WTC11 (cell line): ENCODE results near the gene SFRP2. TPM values are rescaled to one million over a fixed set of nuclear protein-coding genes. Genes with fewer than 3 reads are reported as not detected.

Experiments used
- ATF6 ChIP-seq: sonication (generic); formaldehyde crosslinking; IDR thresholded peaks from 2 replicates; pipeline ENCODE4 v1.8.1; 2023; ENCODE audit warnings: mild to moderate bottlenecking, missing genetic modification reagents
- CTCF ChIP-seq: fragments of 200-600 bp; IDR thresholded peaks from 2 replicates; pipeline ENCODE4 v1.8.0; 2022; ENCODE audit warnings: antibody characterized with exemption
- ESRRA ChIP-seq: sonication (generic); formaldehyde crosslinking; IDR thresholded peaks from 2 replicates; pipeline ENCODE4 v1.8.1; 2022; ENCODE audit warnings: mild to moderate bottlenecking, missing genetic modification reagents, borderline replicate concordance
- GTF2I ChIP-seq: fragments of 250-450 bp; sonication (Bioruptor Pico); conservative IDR thresholded peaks from 2 replicates; pipeline ENCODE4 v1.4.0; 2021; ENCODE audit warnings: mild to moderate bottlenecking
- NR3C1 ChIP-seq: sonication (generic); formaldehyde crosslinking; conservative IDR thresholded peaks from 2 replicates; pipeline ENCODE4 v1.8.1; 2023; ENCODE audit warnings: low read depth, mild to moderate bottlenecking, missing genetic modification reagents
- OVOL2 ChIP-seq: fragments of 250-450 bp; sonication (Bioruptor Pico); IDR thresholded peaks from 2 replicates; pipeline ENCODE4 v1.9.0; 2021; ENCODE audit warnings: mild to moderate bottlenecking, borderline replicate concordance
- RELA ChIP-seq: sonication (generic); formaldehyde crosslinking; IDR thresholded peaks from 2 replicates; pipeline ENCODE4 v1.8.1; 2022; ENCODE audit warnings: missing genetic modification reagents, mild to moderate bottlenecking, borderline replicate concordance
- total RNA-seq: library from RNA; stranded (reverse); gene quantifications from 3 replicates; pipeline ENCODE4 v1.2.3, GENCODE V29; 2021
- TF ChIP-seq, protein P1 (sequence below): sonication (generic); formaldehyde crosslinking; IDR thresholded peaks from 2 replicates; pipeline ENCODE4 v1.8.0; 2022; ENCODE audit warnings: mild to moderate bottlenecking, missing genetic modification reagents
- TF ChIP-seq, protein P2 (sequence below): sonication (generic); formaldehyde crosslinking; IDR thresholded peaks from 2 replicates; pipeline ENCODE4 v1.8.0; 2023; ENCODE audit warnings: mild to moderate bottlenecking, missing genetic modification reagents
- TF ChIP-seq, protein P3 (sequence below): fragments of 250-450 bp; sonication (Bioruptor Pico); IDR thresholded peaks from 2 replicates; pipeline ENCODE4 v1.9.0; 2021; ENCODE audit warnings: mild to moderate bottlenecking, borderline replicate concordance
- TF ChIP-seq, protein P4 (sequence below): sonication (generic); formaldehyde crosslinking; IDR thresholded peaks from 2 replicates; pipeline ENCODE4 v1.8.0; 2023; ENCODE audit warnings: missing genetic modification reagents, mild to moderate bottlenecking, borderline replicate concordance

SFRP2 gene
- total RNA-seq, 1 experiment from 2014 or later, result 417 TPM

DNA sequence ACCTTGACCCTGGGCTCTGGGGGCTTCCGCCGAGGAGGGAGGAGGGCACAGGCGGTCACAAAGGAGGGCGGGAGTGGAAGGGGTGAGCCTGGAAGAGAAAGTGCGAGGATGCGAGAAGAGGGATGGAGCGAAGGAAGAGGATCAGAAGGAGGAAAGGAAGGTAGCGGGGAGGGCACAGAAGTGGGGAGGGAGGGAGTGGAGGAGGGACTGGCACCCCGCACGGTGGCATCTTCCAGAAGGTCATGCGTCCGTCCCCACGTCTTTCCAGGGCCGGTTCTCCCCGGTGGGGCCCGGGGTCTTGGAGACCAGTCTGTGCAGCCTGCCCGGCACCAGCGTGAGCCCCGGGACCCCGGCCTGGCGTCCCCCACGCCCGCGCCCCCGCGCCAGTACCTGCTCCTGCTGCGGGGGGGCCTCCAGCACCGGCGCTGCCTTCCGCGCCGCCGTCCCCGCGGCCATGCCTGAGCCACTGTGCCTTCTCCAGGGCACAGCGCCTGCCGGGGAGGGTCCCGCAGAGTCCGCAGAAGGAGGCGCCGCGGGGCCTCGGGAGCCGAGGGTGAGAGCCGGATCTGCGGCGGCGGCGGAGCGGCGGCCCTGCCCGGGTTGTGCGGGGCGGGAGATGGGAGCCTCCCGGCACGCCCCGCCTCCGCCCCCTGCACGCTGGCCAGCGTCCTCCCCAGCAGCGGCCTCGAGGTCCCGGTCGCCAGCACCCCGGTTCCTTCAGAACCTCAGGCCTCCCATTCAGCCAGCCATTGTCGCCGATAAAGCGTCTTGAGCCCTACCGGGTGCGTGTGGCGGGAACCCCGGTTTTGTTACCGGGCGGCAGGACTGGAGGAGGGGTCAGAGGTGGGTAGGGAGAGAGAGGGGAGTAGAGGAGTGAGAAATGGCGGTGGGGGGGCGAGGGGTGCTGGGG, 29.2 kb downstream of the SFRP2 start, which contains the start of gene RNF175 (continued):
- TF ChIP-seq, protein P1, sequence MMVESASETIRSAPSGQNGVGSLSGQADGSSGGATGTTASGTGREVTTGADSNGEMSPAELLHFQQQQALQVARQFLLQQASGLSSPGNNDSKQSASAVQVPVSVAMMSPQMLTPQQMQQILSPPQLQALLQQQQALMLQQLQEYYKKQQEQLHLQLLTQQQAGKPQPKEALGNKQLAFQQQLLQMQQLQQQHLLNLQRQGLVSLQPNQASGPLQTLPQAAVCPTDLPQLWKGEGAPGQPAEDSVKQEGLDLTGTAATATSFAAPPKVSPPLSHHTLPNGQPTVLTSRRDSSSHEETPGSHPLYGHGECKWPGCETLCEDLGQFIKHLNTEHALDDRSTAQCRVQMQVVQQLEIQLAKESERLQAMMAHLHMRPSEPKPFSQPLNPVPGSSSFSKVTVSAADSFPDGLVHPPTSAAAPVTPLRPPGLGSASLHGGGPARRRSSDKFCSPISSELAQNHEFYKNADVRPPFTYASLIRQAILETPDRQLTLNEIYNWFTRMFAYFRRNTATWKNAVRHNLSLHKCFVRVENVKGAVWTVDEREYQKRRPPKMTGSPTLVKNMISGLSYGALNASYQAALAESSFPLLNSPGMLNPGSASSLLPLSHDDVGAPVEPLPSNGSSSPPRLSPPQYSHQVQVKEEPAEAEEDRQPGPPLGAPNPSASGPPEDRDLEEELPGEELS, result 0 out of 2 replicates have a peak, but pooled peaks have one; percentile 70
- TF ChIP-seq, protein P2, sequence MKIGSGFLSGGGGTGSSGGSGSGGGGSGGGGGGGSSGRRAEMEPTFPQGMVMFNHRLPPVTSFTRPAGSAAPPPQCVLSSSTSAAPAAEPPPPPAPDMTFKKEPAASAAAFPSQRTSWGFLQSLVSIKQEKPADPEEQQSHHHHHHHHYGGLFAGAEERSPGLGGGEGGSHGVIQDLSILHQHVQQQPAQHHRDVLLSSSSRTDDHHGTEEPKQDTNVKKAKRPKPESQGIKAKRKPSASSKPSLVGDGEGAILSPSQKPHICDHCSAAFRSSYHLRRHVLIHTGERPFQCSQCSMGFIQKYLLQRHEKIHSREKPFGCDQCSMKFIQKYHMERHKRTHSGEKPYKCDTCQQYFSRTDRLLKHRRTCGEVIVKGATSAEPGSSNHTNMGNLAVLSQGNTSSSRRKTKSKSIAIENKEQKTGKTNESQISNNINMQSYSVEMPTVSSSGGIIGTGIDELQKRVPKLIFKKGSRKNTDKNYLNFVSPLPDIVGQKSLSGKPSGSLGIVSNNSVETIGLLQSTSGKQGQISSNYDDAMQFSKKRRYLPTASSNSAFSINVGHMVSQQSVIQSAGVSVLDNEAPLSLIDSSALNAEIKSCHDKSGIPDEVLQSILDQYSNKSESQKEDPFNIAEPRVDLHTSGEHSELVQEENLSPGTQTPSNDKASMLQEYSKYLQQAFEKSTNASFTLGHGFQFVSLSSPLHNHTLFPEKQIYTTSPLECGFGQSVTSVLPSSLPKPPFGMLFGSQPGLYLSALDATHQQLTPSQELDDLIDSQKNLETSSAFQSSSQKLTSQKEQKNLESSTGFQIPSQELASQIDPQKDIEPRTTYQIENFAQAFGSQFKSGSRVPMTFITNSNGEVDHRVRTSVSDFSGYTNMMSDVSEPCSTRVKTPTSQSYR, result no peak
- no peak for TF ChIP-seq GTF2I (CRISPR knock-in tag)
- TF ChIP-seq, protein P3, sequence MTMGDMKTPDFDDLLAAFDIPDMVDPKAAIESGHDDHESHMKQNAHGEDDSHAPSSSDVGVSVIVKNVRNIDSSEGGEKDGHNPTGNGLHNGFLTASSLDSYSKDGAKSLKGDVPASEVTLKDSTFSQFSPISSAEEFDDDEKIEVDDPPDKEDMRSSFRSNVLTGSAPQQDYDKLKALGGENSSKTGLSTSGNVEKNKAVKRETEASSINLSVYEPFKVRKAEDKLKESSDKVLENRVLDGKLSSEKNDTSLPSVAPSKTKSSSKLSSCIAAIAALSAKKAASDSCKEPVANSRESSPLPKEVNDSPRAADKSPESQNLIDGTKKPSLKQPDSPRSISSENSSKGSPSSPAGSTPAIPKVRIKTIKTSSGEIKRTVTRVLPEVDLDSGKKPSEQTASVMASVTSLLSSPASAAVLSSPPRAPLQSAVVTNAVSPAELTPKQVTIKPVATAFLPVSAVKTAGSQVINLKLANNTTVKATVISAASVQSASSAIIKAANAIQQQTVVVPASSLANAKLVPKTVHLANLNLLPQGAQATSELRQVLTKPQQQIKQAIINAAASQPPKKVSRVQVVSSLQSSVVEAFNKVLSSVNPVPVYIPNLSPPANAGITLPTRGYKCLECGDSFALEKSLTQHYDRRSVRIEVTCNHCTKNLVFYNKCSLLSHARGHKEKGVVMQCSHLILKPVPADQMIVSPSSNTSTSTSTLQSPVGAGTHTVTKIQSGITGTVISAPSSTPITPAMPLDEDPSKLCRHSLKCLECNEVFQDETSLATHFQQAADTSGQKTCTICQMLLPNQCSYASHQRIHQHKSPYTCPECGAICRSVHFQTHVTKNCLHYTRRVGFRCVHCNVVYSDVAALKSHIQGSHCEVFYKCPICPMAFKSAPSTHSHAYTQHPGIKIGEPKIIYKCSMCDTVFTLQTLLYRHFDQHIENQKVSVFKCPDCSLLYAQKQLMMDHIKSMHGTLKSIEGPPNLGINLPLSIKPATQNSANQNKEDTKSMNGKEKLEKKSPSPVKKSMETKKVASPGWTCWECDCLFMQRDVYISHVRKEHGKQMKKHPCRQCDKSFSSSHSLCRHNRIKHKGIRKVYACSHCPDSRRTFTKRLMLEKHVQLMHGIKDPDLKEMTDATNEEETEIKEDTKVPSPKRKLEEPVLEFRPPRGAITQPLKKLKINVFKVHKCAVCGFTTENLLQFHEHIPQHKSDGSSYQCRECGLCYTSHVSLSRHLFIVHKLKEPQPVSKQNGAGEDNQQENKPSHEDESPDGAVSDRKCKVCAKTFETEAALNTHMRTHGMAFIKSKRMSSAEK, result no peak
- peak; percentile 66; the same call in 1 of the 2 replicates for TF ChIP-seq RELA (CRISPR knock-in tag)
- no peak for TF ChIP-seq ATF6
- TF ChIP-seq, protein P4, sequence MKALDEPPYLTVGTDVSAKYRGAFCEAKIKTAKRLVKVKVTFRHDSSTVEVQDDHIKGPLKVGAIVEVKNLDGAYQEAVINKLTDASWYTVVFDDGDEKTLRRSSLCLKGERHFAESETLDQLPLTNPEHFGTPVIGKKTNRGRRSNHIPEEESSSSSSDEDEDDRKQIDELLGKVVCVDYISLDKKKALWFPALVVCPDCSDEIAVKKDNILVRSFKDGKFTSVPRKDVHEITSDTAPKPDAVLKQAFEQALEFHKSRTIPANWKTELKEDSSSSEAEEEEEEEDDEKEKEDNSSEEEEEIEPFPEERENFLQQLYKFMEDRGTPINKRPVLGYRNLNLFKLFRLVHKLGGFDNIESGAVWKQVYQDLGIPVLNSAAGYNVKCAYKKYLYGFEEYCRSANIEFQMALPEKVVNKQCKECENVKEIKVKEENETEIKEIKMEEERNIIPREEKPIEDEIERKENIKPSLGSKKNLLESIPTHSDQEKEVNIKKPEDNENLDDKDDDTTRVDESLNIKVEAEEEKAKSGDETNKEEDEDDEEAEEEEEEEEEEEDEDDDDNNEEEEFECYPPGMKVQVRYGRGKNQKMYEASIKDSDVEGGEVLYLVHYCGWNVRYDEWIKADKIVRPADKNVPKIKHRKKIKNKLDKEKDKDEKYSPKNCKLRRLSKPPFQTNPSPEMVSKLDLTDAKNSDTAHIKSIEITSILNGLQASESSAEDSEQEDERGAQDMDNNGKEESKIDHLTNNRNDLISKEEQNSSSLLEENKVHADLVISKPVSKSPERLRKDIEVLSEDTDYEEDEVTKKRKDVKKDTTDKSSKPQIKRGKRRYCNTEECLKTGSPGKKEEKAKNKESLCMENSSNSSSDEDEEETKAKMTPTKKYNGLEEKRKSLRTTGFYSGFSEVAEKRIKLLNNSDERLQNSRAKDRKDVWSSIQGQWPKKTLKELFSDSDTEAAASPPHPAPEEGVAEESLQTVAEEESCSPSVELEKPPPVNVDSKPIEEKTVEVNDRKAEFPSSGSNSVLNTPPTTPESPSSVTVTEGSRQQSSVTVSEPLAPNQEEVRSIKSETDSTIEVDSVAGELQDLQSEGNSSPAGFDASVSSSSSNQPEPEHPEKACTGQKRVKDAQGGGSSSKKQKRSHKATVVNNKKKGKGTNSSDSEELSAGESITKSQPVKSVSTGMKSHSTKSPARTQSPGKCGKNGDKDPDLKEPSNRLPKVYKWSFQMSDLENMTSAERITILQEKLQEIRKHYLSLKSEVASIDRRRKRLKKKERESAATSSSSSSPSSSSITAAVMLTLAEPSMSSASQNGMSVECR (CRISPR knock-in tag), result peak; percentile 82; the same call in 1 of the 2 replicates
- TF ChIP-seq CTCF, result no peak
- TF ChIP-seq NR3C1, result no peak
- no peak; the same call in 1 of the 2 replicates for TF ChIP-seq ESRRA
- TF ChIP-seq OVOL2 (CRISPR knock-in tag), result no peak
